Bronchial epithelial cell (primary cell): ENCODE measurements around the gene CAMP. TPM values are rescaled to one million over a fixed set of nuclear protein-coding genes. Genes with fewer than 3 reads are reported as not detected.

Experiments
- DNase-seq: peaks from one replicate; pipeline ENCODE4 v3.0.0-alpha.2; 2010; ENCODE audit warnings: low read depth
- FAIRE-seq: peaks from 2 replicates; lab custom pipeline; 2011; peaks lifted over from hg19 to GRCh38; lab: Jason Lieb, UNC
- H3K27me3 ChIP-seq: 2 replicates; pipeline ENCODE4 v1.5.1; 2011; ENCODE audit warnings: low read length; ENCODE audit not compliant: control insufficient read depth, insufficient read depth
- H3K36me3 ChIP-seq: 2 replicates; pipeline ENCODE4 v1.5.1; 2011; ENCODE audit warnings: low read length; ENCODE audit not compliant: control insufficient read depth, insufficient read depth
- H3K4me3 ChIP-seq: 2 replicates; pipeline ENCODE4 v1.5.1; 2011; ENCODE audit warnings: mild to moderate bottlenecking, low read depth, low read length, control low read depth
- total RNA-seq: library from RNA; depleted of rRNA; stranded (reverse); fragments of >200 nt; gene quantifications from 2 replicates; pipeline ENCODE4 v1.2.1, GENCODE V29; 2014
- TF ChIP-seq, protein P1 (sequence below): IDR thresholded peaks from 2 replicates; pipeline ENCODE4 v1.5.1; 2011; ENCODE audit warnings: mild to moderate bottlenecking, moderate library complexity, low read length, control low read depth, inconsistent platforms; ENCODE audit not compliant: insufficient read depth, severe bottlenecking

Gene CAMP
- total RNA-seq, 1 donor from 2014 or later, result 11.3 TPM

DNA sequence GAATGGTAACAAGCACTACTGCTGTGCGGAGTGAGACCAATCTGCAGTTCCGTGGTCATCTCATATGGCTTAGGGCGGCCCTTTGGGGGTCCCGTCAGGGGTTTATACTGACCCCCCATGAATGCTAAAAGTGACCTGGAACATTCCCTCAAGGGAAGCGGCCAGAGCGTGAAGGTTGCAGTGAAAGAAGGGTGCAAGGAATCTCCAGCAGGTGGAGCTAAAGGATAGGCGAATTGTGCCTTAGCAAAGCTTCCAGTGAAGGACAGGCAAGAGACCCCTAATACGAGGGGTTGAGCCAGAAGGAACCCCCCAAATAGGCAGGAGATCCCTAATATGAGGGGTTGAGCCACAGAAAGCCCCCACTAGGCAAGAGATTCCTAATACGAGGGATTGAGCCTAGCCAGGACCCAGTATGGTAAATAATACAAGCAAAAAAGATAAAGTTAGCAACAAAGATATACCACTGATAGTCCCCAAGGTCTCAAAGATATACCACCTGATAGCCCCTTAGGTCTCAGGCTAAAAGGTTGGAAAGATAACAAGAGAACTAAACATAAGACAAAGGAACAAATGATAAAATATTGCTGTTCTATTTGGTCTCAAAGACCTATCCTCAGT is 50.4 kb downstream of the CAMP start:
- Histone ChIP-seq H3K36me3 (no peaks in the 10 kb centered on the region), H3K27me3 (no peaks in the 10 kb centered on the region), H3K4me3 (no peak overlapping the region)
- peak; percentile 66 for DNase-seq
- FAIRE-seq, result peak; percentile 40
- TF ChIP-seq, protein P1, sequence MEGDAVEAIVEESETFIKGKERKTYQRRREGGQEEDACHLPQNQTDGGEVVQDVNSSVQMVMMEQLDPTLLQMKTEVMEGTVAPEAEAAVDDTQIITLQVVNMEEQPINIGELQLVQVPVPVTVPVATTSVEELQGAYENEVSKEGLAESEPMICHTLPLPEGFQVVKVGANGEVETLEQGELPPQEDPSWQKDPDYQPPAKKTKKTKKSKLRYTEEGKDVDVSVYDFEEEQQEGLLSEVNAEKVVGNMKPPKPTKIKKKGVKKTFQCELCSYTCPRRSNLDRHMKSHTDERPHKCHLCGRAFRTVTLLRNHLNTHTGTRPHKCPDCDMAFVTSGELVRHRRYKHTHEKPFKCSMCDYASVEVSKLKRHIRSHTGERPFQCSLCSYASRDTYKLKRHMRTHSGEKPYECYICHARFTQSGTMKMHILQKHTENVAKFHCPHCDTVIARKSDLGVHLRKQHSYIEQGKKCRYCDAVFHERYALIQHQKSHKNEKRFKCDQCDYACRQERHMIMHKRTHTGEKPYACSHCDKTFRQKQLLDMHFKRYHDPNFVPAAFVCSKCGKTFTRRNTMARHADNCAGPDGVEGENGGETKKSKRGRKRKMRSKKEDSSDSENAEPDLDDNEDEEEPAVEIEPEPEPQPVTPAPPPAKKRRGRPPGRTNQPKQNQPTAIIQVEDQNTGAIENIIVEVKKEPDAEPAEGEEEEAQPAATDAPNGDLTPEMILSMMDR, result peak; percentile 85

DNA sequence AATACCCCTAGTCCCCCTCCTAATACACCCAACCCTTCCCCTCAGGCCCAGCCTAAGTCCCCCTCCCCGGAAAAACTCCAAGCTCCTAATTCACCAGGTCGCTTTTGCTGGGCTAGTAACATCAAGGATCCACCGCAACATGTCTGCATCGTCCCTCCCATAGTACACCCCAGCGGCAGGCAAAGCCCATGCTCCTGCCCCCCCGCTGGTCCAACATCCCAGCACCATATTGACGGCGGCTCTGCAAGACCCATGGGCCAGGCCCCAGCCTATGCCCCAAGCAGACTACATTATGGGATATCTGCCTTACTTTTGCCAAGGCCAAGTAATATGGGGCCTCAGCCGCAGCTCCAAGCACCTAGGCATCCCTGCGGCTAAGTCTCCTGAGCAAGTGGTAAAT is 51.2 kb downstream of the CAMP start:
- TF ChIP-seq, protein P1, result no peak
- H3K27me3 ChIP-seq, result no peaks in the 10 kb centered on the region
- no peak overlapping the region for H3K4me3 ChIP-seq
- DNase-seq, result no peak
- no peaks in the 10 kb centered on the region for H3K36me3 ChIP-seq
- FAIRE-seq, result no peak

Other genes with a start within 250 kb of the CAMP start
- gene MAP4, start 207.1 kb upstream of the CAMP start, total RNA-seq, result 44.8 and 73.2 TPM in 2 replicates
- 1.5 and 2.4 TPM in 2 replicates for gene CDC25A, start 35.1 kb upstream of the CAMP start, total RNA-seq
- gene ZNF589, start 17.6 kb downstream of the CAMP start, total RNA-seq, result 3.7 and 5.8 TPM in 2 replicates
- gene NME6, start 77.9 kb downstream of the CAMP start, total RNA-seq, result 31.7 and 40.8 TPM in 2 replicates
- not detected in 2 replicates for gene SPINK8, start 110.2 kb downstream of the CAMP start, total RNA-seq
- gene FBXW12, start 148.7 kb downstream of the CAMP start, total RNA-seq, result not detected in 2 replicates
- gene PLXNB1, start 206.6 kb downstream of the CAMP start, total RNA-seq, result 63.7 and 90.4 TPM in 2 replicates
- 48.4 and 55.3 TPM in 2 replicates for gene CCDC51, start 216.6 kb downstream of the CAMP start, total RNA-seq
- gene TMA7, start 216.8 kb downstream of the CAMP start, total RNA-seq, result 190 and 360 TPM in 2 replicates
- gene ATRIP, start 223.2 kb downstream of the CAMP start, total RNA-seq, result 4.1 and 5.5 TPM in 2 replicates